Ishikawa (cell line): ENCODE data around the gene PCCA.

Experiments used
- CEBPB ChIP-seq: IDR thresholded peaks from 2 replicates; pipeline ENCODE4 v1.6.1; 2012
- CREB1 ChIP-seq: IDR thresholded peaks from 2 replicates; pipeline ENCODE4 v1.6.1; 2012; ENCODE audit warnings: low read depth
- EGR1 ChIP-seq: IDR thresholded peaks from 2 replicates; pipeline ENCODE4 v1.6.1; 2012
- EP300 ChIP-seq: IDR thresholded peaks from 2 replicates; pipeline ENCODE4 v1.6.1; 2012; ENCODE audit warnings: borderline replicate concordance
- FOXM1 ChIP-seq: IDR thresholded peaks from 2 replicates; pipeline ENCODE4 v1.6.1; 2012; ENCODE audit warnings: low read depth, borderline replicate concordance
- MAX ChIP-seq: IDR thresholded peaks from 2 replicates; pipeline ENCODE4 v1.6.1; 2012
- NFIC ChIP-seq: IDR thresholded peaks from 2 replicates; pipeline ENCODE4 v1.6.1; 2012
- RAD21 ChIP-seq: IDR thresholded peaks from 2 replicates; pipeline ENCODE4 v1.6.1; 2012; ENCODE audit warnings: low read depth
- REST ChIP-seq: IDR thresholded peaks from 2 replicates; pipeline ENCODE4 v1.6.1; 2012; ENCODE audit warnings: low read depth, mild to moderate bottlenecking
- TAF1 ChIP-seq: IDR thresholded peaks from 2 replicates; pipeline ENCODE4 v1.6.1; 2012; ENCODE audit warnings: low read depth, mild to moderate bottlenecking
- TCF12 ChIP-seq: IDR thresholded peaks from 2 replicates; pipeline ENCODE4 v1.6.1; 2012; ENCODE audit warnings: low read depth
- TEAD4 ChIP-seq: IDR thresholded peaks from 2 replicates; pipeline ENCODE4 v1.6.1; 2012
- USF1 ChIP-seq: IDR thresholded peaks from 2 replicates; pipeline ENCODE4 v1.6.1; 2012
- YY1 ChIP-seq: IDR thresholded peaks from 2 replicates; pipeline ENCODE4 v1.6.1; 2012; ENCODE audit warnings: low read depth
- ZBTB7A ChIP-seq: IDR thresholded peaks from 2 replicates; pipeline ENCODE4 v1.6.1; 2012; ENCODE audit warnings: low read depth

The PCCA gene

GRCh38 chr13:100534147-100534843 lies 445.4 kb downstream of the PCCA start:
- no peak for TF ChIP-seq CREB1
- TF ChIP-seq REST, result no peak
- TF ChIP-seq EGR1, result no peak

GRCh38 chr13:100534911-100535310 lies 446.0 kb downstream of the PCCA start:
- TF ChIP-seq YY1, result no peak
- TF ChIP-seq REST, result no peak
- TF ChIP-seq EGR1, result no peak
- no peak for TF ChIP-seq NFIC
- no peak for TF ChIP-seq FOXM1
- no peak for TF ChIP-seq USF1
- no peak for TF ChIP-seq ZBTB7A
- TF ChIP-seq TEAD4, result no peak
- no peak for TF ChIP-seq CREB1

GRCh38 chr13:100535426-100536135 lies 446.7 kb downstream of the PCCA start:
- TF ChIP-seq TAF1 (no peak), CEBPB (no peak), FOXM1 (no peak), TEAD4 (no peak), CREB1 (no peak), EP300 (no peak), RAD21 (no peak), NFIC (no peak)

- TF ChIP-seq CREB1 (no peak), RAD21 (no peak), NFIC (no peak)
These were observed 447.8 kb downstream of the PCCA start for GRCh38 chr13:100536643-100537180.

GRCh38 chr13:100537486-100537885 lies 448.6 kb downstream of the PCCA start:
- TF ChIP-seq TCF12 (no peak), TEAD4 (no peak), EGR1 (no peak), TAF1 (no peak), REST (no peak), FOXM1 (no peak), USF1 (no peak), EP300 (no peak), NFIC (no peak), CREB1 (no peak), MAX (no peak), CEBPB (no peak), ZBTB7A (no peak)
